Fibroblast of villous mesenchyme (primary cell): ENCODE measurements around the gene RPTOR. TPM values are rescaled to one million over a fixed set of nuclear protein-coding genes. Genes with fewer than 3 reads are reported as not detected.

ENCODE experiments used
- DNase-seq: peaks from one replicate; pipeline ENCODE4 v3.0.0-alpha.2; 2010; ENCODE audit warnings: low read depth
- H3K4me3 ChIP-seq: 2 replicates; pipeline ENCODE4 v1.5.1; 2011; ENCODE audit warnings: low read depth, mild to moderate bottlenecking, low read length
- CTCF ChIP-seq: IDR thresholded peaks from 2 replicates; pipeline ENCODE4 v1.5.1; 2012; ENCODE audit warnings: low read depth, mild to moderate bottlenecking, low read length; ENCODE audit not compliant: insufficient read depth
- total RNA-seq: library from RNA; depleted of rRNA; stranded (reverse); fragments of >200 nt; gene quantifications from 2 replicates; pipeline ENCODE4 v1.2.3, GENCODE V29; 2012

RPTOR gene
- total RNA-seq, 1 donor = 35.8 TPM

- TF ChIP-seq CTCF = no peak
- no peak overlapping the region for H3K4me3 ChIP-seq
- peak; percentile 85 for DNase-seq
Observed at GRCh38 chr17:80942423-80943345, 398.0 kb downstream of the RPTOR start.

- no peak for TF ChIP-seq CTCF
- no peak overlapping the region for H3K4me3 ChIP-seq
- no peak for DNase-seq
Observed at GRCh38 chr17:80943346-80944145, 398.9 kb downstream of the RPTOR start.

GRCh38 chr17:80944326-80944725 is 399.7 kb downstream of the RPTOR start:
- DNase-seq = no peak
- no peak for TF ChIP-seq CTCF
- H3K4me3 ChIP-seq = no peak overlapping the region

- no peak for TF ChIP-seq CTCF
- DNase-seq = no peak
- H3K4me3 ChIP-seq = no peak overlapping the region
Observed at GRCh38 chr17:80945736-80946135, 401.1 kb downstream of the RPTOR start.

GRCh38 chr17:80946449-80946848 is 401.8 kb downstream of the RPTOR start:
- TF ChIP-seq CTCF = no peak
- H3K4me3 ChIP-seq = no peak overlapping the region
- DNase-seq = no peak

GRCh38 chr17:80947200-80947940 is 402.7 kb downstream of the RPTOR start:
- no peak overlapping the region for H3K4me3 ChIP-seq
- TF ChIP-seq CTCF = no peak
- no peak for DNase-seq
